Suprapubic skin (tissue), 3 donors: ENCODE measurements around the gene IL20RA.

Source experiments
- POLR2A ChIP-seq, 2 donors: fragments of 450-650 bp; IDR thresholded peaks; one replicate each; pipeline ENCODE4 v1.6.1; 2017; ENCODE audit warnings: antibody characterized with exemption in 2 of 2, mild to moderate bottlenecking in 2 of 2, moderate library complexity in 2 of 2
- TF ChIP-seq, protein P1 (sequence below), 2 donors: fragments of 200-600 bp in 1 of 2; fragments of 450-650 bp in 1 of 2; sonication (generic) in 1 of 2; IDR thresholded peaks; one replicate each; pipeline ENCODE4 v1.5.1; 2016 to 2019; ENCODE audit warnings: antibody characterized with exemption in 2 of 2, mild to moderate bottlenecking in 1 of 2, moderate library complexity in 1 of 2

DNA sequence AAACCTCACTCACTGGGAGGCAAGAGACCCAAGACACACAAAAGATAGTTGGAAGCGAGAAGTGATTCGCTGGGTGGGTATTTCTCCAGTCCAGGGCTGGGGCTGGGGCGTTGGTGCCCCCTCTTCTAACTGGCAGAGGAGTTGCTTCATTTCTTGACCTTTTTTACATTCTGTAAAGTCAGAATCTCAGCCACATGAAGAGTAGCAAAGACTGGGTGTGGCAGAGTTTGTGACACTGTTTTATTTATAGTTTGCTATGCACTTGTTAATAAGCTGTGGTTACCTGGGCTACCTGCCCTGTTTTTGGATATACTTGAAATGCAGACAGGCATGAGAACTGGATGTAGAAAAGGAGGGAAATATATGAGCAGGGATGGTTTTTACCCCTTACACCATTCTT, 42.3 kb downstream of the IL20RA start:
- TF ChIP-seq POLR2A (IDR thresholded peaks at IDR 0.05), result no peak
- TF ChIP-seq, protein P1, sequence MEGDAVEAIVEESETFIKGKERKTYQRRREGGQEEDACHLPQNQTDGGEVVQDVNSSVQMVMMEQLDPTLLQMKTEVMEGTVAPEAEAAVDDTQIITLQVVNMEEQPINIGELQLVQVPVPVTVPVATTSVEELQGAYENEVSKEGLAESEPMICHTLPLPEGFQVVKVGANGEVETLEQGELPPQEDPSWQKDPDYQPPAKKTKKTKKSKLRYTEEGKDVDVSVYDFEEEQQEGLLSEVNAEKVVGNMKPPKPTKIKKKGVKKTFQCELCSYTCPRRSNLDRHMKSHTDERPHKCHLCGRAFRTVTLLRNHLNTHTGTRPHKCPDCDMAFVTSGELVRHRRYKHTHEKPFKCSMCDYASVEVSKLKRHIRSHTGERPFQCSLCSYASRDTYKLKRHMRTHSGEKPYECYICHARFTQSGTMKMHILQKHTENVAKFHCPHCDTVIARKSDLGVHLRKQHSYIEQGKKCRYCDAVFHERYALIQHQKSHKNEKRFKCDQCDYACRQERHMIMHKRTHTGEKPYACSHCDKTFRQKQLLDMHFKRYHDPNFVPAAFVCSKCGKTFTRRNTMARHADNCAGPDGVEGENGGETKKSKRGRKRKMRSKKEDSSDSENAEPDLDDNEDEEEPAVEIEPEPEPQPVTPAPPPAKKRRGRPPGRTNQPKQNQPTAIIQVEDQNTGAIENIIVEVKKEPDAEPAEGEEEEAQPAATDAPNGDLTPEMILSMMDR (IDR thresholded peaks at IDR 0.05), result no peak
